Fibroblast of mammary gland (primary cell): ENCODE data around the gene POLA2.

Experiments used
- DNase-seq: peaks from one replicate; pipeline ENCODE4 v3.0.0-alpha.2; 2010; ENCODE audit warnings: low read depth
- H3K4me3 ChIP-seq: 2 replicates; pipeline ENCODE4 v1.5.1; 2011; ENCODE audit warnings: low read depth, mild to moderate bottlenecking, low read length, moderate library complexity; ENCODE audit not compliant: control insufficient read depth
- TF ChIP-seq, protein P1 (sequence below): conservative IDR thresholded peaks from 2 replicates; pipeline ENCODE4 v1.5.1; 2011; ENCODE audit warnings: low read depth, low read length, inconsistent platforms; ENCODE audit not compliant: control insufficient read depth, insufficient read depth

Gene POLA2, protein sequence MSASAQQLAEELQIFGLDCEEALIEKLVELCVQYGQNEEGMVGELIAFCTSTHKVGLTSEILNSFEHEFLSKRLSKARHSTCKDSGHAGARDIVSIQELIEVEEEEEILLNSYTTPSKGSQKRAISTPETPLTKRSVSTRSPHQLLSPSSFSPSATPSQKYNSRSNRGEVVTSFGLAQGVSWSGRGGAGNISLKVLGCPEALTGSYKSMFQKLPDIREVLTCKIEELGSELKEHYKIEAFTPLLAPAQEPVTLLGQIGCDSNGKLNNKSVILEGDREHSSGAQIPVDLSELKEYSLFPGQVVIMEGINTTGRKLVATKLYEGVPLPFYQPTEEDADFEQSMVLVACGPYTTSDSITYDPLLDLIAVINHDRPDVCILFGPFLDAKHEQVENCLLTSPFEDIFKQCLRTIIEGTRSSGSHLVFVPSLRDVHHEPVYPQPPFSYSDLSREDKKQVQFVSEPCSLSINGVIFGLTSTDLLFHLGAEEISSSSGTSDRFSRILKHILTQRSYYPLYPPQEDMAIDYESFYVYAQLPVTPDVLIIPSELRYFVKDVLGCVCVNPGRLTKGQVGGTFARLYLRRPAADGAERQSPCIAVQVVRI

DNA sequence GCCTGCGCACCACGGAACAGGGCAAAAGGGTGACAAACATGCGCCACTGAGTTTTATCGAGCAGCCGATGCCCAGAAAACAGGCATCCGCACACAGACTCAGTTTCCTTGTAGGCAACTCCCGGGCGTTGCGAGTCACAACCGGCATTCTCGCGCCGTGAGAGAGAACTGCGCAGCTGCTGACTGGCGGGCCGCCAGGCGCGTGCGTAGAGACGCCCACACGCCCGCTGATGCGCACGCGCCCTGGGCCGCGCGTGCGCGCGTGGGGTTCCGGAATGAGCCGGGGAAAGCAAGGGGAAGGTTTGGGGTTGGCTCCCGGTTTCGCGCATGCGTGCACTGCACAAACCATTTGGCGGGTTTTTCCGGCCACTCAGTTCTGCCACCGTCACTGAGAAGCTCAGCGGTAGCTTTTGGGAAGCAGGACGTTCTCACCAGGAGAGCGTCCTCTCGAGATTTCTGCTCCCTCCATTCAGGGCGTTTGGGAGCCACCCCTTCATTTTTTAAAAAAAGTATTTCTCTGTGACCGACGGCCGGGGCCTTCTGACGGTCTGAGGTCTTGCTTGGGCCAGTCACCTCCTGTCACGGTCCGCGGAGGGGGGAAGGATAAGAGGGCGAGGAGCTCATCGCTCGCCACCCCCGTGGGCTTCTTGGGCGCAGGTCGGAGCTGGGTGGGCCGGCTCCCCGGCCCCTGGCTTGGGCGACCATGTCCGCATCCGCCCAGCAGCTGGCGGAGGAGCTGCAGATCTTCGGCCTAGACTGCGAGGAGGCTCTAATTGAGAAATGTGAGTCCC is at the start of gene POLA2:
Gene POLA2, plus strand, starts transcription at position 372 of the 790 bp plus-strand sequence. Its CDS starts 331 bp downstream, at position 703.
- H3K4me3 ChIP-seq = peak within 1 kb of the TSS; percentile 70
- TF ChIP-seq, protein P1, sequence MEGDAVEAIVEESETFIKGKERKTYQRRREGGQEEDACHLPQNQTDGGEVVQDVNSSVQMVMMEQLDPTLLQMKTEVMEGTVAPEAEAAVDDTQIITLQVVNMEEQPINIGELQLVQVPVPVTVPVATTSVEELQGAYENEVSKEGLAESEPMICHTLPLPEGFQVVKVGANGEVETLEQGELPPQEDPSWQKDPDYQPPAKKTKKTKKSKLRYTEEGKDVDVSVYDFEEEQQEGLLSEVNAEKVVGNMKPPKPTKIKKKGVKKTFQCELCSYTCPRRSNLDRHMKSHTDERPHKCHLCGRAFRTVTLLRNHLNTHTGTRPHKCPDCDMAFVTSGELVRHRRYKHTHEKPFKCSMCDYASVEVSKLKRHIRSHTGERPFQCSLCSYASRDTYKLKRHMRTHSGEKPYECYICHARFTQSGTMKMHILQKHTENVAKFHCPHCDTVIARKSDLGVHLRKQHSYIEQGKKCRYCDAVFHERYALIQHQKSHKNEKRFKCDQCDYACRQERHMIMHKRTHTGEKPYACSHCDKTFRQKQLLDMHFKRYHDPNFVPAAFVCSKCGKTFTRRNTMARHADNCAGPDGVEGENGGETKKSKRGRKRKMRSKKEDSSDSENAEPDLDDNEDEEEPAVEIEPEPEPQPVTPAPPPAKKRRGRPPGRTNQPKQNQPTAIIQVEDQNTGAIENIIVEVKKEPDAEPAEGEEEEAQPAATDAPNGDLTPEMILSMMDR = no peak
- peak; percentile 95 for DNase-seq

DNA sequence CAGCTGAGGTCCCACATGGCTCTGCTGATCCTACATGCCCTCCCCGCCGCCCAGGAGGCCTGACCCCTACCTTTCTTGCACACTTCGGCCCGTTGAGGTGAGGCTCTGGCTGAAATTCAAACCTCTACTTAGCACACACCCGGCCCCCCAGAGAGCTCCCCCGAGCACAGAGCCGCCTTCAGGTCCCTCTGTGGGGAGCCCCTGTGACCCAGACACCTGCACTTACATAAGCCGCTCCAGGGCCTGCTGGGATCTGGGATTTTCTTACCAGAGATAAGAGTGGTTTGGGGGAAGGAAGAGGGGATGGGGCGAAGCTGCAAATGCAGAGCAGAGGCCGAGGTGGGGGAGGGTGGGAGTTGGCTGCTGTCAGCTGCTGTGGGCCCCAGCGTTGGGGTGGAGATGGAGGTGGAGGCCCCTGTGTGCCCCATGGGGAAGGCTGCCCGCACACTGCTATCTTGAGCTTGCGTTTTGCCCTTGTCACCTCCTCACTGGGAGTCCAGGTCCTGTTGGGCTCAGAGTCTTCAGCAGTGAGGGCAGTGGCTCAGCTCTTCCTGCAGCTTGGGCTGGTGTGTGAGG is 49.4 kb upstream of the POLA2 start:
- no peak for DNase-seq
- TF ChIP-seq, protein P1 = no peak
- no peak overlapping the region for H3K4me3 ChIP-seq

DNA sequence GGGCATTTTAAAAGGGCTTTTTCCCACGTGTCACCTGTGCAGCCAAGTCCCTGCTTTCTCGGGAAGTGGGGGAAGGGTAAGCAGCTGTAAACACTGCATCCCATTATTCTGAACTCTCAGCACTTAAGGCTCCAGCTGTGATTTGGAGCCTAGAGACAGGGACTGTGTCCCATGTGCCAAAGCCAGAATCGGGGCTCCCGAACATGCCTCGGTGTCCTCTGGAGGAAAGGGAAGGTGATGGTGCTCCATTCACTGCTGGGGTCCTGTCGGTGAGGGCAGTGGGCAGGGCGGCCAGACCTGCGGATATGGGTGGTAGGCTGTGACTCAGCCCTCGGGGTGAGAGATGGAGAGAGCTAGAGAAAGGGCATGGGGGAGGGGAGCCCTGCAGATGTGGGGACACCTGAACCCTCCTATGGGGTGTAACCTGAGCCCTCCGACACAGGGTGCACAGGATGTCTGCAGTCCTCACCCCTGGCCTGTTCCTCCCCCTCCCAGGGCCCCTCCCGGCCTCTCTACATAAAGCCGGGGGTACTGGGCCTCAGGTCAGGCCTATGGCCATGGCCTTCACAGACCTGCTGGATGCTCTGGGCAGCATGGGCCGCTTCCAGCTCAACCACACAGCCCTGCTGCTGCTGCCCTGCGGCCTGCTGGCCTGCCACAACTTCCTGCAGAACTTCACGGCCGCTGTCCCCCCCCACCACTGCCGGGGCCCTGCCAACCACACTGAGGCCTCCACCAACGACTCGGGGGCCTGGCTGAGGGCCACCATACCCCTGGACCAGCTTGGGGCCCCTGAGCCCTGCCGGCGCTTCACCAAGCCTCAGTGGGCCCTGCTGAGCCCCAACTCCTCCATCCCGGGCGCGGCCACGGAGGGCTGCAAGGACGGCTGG is 48.2 kb upstream of the POLA2 start:
- TF ChIP-seq, protein P1 = no peak
- DNase-seq = no peak
- no peak overlapping the region for H3K4me3 ChIP-seq

GRCh38 chr11:65214212-65214845 is 47.4 kb upstream of the POLA2 start:
- TF ChIP-seq, protein P1 = no peak
- H3K4me3 ChIP-seq = no peak overlapping the region
- no peak for DNase-seq

DNA sequence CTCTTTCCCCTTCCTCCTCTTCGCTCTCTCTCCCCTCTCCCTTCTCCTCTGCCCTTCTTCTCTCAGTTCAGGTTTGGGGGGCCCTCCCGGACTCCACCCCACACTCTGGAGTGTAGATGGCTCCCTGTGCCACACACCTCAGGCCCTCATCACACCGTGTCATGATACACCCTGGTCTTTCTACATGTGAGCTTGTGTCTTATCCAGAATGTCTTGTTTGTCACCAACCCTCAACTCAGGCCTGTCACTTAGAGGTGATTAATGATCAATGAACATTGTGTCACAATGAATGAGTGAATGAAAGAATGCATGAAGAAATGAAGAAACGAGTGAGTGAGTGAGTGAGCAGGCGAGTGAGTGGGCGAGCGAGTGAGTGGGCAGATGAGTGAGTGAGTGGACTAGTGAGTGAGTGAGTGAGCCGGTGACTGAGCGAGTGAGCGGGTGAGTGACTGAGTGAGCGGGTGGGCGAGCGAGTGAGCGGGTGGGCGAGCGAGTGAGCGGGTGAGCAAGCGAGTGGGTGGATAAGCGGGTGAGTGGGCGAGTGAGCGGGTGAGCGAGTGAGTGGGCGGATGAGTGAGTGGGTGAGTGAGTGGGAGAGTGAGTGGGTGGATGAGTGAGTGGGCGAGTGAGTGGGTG is 46.2 kb upstream of the POLA2 start:
- peak; percentile 15 for DNase-seq
- H3K4me3 ChIP-seq = no peak overlapping the region
- TF ChIP-seq, protein P1 = no peak
